GM04503 (cell line): ENCODE measurements around the gene KBTBD12.

Experiments
- DNase-seq: peaks from one replicate; pipeline ENCODE4 v3.0.0-alpha.2; 2012; ENCODE audit warnings: low read depth

KBTBD12 gene

GRCh38 chr3:128014548-128014947 is 99.5 kb downstream of the KBTBD12 start:
- DNase-seq, result no peak

- no peak for DNase-seq
Measured at GRCh38 chr3:128016502-128016901, 101.5 kb downstream of the KBTBD12 start.

- no peak for DNase-seq
Measured at GRCh38 chr3:128021768-128022372, 106.8 kb downstream of the KBTBD12 start.

- no peak for DNase-seq
Measured at GRCh38 chr3:128033102-128033501, 118.1 kb downstream of the KBTBD12 start.

GRCh38 chr3:128036119-128036518 is 121.1 kb downstream of the KBTBD12 start:
- no peak for DNase-seq
